Activated naive CD4-positive, alpha-beta T cell (primary cell): Measurements from ENCODE around the gene HEXD.
"Not testable (repeated sequence)": the region's sequence is repeated elsewhere in the genome, so short reads cannot be mapped to it uniquely, and the experiment has no call there.

ENCODE experiments used
- DNase-seq, 4 experiments: peaks; one replicate each; lab custom pipeline; 2025; lab: John Stamatoyannopoulos, UW

The HEXD gene

DNA sequence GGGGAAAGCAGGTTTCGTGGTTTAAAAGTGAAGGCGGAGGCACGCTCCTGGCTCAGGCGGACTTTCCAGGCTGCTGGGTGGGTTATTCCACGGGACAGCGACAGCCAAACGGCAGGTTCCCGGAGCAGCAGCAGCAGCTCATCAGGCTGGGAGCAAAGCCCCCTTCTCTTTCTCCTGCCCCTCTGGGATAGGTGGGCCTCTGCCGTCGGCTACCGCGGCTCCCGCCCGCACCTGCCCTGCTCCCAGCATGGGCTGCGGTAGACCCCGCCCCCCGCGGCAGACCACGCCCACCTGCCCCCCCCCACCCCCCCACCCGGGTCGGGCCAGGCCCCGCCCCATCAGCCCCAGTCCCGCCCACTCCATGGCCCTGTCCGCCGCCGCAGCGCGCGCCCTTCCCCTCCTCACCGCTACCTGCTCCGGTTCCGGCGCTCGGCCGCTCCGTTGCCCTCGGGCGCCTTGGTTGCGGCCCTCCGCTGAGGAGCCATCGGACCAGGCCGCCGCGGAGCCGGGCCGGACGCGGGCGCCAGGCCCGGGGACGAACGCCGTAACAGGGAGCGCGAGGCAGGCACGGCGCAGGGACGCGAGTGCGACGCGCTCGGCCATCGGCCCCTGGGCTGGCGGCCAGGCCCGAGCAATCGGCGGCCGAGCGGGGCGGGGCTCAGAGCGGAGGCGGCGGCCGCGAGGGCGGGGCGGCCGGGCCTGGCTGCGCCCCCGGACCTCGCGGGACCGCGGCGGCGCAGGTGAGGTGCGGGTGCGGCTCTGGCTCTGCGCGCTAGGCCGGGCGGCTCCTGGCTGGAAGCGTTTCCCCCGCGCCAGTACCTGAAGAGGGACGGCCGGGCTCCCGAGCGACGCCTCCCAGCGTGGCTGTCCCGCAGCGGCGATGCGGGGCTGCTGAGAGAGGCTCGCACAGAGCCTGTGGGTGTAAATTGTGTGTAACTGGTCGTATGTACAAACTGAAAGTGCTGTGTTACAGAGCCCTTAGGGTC is at the start of gene HEXD, which contains the start of gene OGFOD3:
Gene HEXD (plus strand): TSS at position 347 of the 986 bp plus-strand sequence. CDS start 1,453 bp downstream, outside the sequence.
Gene OGFOD3 (minus strand): TSS at position 586 of the 986 bp plus-strand sequence. CDS start 101 bp downstream, at position 485.
- DNase-seq = peak; percentile 69 to 84 (median 79)

GRCh38 chr17:82369211-82369610 is 48.9 kb upstream of the HEXD start:
- DNase-seq = no peak

DNA sequence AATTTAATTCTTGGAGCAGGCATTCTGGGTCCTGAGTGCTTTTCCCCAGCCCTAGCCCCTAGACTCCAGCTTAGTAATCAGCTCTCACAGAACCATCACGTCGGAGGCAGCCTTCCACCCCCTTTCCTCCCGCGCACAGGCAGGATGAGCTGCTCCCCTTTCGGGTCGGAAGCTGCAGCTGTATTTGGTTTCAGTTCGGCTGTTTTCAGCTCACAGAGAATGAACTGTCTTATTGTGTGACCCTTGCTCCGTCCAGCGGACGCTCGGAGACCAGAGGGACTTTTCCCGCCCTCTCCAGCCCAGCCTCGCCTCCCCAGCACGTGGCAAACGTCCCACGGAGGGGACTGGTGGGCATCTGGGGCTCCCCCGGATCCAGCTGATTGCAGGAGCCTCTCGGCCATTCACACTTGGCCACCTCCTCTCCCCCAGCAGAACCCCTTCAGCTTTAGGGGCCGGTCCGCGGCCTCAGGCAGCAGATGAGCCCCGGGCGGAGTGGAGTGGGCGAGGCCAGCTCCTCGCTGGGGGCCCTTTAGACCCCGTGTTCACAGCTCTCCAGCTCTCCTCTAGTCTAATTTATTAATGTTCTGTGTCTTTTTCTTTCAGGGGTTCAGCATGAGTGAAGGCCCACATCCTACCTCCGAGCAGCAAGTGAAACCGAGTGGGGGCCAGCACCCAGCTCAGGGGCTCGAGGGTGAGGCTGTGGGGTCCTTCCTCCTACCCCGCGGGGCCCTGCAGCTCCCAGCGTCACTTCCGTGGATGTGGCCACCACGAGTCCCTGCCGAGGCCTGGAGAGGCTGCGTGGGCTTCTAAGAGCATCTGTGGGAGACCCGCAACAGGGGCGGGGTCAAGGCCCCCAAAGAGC is 47.4 kb upstream of the HEXD start:
- no peak for DNase-seq

DNA sequence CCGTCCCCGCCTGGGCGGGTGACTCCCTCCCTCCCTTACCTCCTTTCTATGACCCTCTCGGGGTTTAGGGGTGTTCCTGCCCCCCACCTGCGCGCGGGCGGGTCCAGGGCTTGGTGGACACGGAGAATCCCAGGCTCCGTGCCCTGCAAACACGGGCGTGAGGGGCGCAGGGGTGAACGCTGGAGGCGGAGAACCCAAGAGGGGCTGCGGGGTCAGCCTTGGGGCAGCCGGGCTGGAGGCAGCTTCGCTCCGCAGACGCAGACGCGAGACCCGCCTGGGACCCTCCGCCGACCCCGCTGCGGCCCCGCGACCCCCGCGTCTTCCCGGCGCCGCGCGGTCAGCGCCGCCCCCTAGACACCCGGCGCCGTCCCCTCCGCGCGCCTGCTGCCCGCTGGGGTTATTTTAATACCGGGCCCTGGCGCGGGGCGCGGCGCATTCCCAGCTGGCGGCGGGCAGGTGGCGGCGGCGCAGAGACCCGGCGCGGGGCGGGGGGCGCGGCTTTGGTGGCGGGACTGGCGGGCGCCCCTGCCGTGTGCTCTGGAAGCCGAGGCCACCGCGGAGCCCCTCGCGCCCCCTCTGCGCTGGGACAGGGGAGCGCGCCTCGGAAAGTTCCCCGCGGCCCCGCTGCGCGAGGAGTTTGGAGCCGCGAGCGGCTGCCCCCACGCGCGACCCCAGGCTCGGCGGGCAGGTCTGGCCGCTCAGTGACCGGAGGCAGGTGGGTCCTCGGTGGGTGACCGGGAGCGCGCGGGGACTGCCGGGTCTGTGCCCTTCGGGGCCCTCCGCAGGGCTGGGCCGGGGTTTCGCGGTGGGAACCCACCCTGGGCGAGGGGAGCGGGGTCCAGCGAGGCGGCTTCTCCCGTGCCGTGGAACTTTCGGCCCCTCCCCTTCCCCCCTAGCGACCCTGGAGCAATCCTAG is 46.6 kb upstream of the HEXD start, which contains the start of gene UTS2R:
Gene UTS2R (plus strand): TSS at position 433 of the 916 bp plus-strand sequence. CDS start 2,560 bp downstream, outside the sequence.
- DNase-seq = no peak

GRCh38 chr17:82372249-82373071 is 45.7 kb upstream of the HEXD start:
- DNase-seq = no peak

- not testable (repeated sequence) for DNase-seq
Observed at GRCh38 chr17:82373072-82373452, 45.1 kb upstream of the HEXD start.

- DNase-seq = no peak
Observed at GRCh38 chr17:82373731-82374625, 44.2 kb upstream of the HEXD start.

DNA sequence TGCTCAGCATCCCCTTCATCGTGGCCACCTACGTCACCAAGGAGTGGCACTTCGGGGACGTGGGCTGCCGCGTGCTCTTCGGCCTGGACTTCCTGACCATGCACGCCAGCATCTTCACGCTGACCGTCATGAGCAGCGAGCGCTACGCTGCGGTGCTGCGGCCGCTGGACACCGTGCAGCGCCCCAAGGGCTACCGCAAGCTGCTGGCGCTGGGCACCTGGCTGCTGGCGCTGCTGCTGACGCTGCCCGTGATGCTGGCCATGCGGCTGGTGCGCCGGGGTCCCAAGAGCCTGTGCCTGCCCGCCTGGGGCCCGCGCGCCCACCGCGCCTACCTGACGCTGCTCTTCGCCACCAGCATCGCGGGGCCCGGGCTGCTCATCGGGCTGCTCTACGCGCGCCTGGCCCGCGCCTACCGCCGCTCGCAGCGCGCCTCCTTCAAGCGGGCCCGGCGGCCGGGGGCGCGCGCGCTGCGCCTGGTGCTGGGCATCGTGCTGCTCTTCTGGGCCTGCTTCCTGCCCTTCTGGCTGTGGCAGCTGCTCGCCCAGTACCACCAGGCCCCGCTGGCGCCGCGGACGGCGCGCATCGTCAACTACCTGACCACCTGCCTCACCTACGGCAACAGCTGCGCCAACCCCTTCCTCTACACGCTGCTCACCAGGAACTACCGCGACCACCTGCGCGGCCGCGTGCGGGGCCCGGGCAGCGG is 43.4 kb upstream of the HEXD start:
- DNase-seq = no peak

GRCh38 chr17:82375359-82376041 is 42.6 kb upstream of the HEXD start:
- no peak for DNase-seq

- no peak for DNase-seq
Observed at GRCh38 chr17:82376042-82376730, 42.0 kb upstream of the HEXD start.

DNA sequence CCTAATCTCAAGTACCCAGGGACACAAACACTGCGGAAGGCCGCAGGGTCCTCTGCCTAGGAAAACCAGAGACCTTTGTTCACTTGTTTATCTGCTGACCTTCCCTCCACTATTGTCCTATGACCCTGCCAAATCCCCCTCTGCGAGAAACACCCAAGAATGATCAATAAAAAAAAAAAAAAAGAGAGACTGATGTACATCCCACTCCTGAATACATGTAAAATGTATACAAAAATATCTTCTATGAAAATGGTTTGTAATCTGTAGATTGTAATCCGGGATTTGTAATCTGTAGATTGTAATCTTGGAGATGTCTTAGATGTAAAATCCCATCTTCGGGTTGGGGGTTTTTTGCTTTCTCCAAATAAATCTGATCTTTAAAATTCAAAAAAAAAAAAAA is 40.9 kb upstream of the HEXD start:
- not testable (repeated sequence) for DNase-seq

- no peak for DNase-seq
Observed at GRCh38 chr17:82377924-82378740, 40.0 kb upstream of the HEXD start.

DNA sequence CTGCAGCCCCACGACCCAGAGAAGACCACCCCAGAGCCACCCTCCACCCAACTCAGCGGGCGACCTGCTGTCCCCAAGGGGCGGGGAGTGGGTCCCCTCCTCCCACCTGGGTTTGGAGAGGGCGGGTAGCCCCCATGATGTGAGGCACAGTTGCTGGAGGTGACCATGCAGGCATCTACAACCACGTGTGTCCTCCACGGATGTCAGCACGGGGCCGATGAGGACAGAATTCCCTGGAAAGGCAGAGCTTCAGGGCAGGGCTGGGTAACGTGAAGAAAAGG is 39.5 kb upstream of the HEXD start:
- no peak for DNase-seq

- no peak for DNase-seq
Observed at GRCh38 chr17:82380860-82381702, 37.1 kb upstream of the HEXD start.

DNA sequence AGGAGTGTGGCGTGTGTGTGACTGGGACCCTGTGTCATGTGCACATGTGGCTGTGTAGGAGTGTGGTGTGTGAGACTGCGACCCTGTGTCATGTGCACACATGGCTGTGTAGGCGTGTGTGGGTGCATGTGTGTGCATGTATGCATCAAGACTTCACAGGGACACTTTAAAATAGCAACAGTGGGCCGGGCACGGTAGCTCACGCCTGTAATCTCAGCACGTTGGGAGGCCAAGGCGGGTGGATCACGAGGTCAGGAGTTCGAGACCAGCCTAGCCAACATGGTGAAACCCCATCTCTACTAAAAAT is 36.5 kb upstream of the HEXD start:
- not testable (repeated sequence) for DNase-seq
